GM13977 (cell line): Measurements from ENCODE around the gene NHS.

Experiments used
- DNase-seq: peaks from one replicate; pipeline ENCODE4 v3.0.0; 2012; ENCODE audit warnings: low spot score
- in situ Hi-C: fragments of 300-500 bp; cut with MboI; formaldehyde crosslinking; loops from one replicate; pipeline ENCODE4 v1.12.0; 2022; ENCODE audit warnings: low sequenced_read_pairs, low pct_unique_long_range_greater_than_20kb, mixed read lengths, inconsistent platforms; ENCODE audit not compliant: unreplicated experiment
- TF ChIP-seq, protein P1 (sequence below): IDR thresholded peaks from 2 replicates; pipeline ENCODE4 v1.5.1; 2012; ENCODE audit warnings: mild to moderate bottlenecking, control low read depth; ENCODE audit not compliant: insufficient read depth; ENCODE audit errors: extremely low read depth, missing control alignments

The NHS gene

DNA sequence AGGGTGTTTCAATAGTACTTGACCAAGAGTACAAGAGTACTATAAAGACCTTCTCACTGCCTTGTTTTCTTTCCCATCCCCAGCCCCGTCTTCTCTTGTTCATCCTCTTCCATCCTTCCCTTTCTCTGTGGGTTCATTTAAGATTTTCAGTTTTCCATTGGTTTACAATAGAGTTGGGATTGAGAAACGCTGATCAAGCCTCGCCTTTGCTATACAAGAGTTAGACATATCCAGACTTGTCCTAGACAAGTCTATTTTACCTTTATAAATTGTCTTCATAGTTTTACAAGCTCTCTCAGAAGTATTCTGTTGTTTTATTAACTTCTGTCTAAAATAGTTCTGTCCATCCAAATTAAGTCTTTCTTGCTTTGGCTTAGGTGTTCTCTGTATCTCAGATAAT lies 332.7 kb downstream of the NHS start:
- TF ChIP-seq, protein P1, sequence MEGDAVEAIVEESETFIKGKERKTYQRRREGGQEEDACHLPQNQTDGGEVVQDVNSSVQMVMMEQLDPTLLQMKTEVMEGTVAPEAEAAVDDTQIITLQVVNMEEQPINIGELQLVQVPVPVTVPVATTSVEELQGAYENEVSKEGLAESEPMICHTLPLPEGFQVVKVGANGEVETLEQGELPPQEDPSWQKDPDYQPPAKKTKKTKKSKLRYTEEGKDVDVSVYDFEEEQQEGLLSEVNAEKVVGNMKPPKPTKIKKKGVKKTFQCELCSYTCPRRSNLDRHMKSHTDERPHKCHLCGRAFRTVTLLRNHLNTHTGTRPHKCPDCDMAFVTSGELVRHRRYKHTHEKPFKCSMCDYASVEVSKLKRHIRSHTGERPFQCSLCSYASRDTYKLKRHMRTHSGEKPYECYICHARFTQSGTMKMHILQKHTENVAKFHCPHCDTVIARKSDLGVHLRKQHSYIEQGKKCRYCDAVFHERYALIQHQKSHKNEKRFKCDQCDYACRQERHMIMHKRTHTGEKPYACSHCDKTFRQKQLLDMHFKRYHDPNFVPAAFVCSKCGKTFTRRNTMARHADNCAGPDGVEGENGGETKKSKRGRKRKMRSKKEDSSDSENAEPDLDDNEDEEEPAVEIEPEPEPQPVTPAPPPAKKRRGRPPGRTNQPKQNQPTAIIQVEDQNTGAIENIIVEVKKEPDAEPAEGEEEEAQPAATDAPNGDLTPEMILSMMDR: no peak
- in situ Hi-C loops: no loop called here
- DNase-seq: no peak

GRCh38 chrX:17710871-17711301 lies 335.9 kb downstream of the NHS start:
- TF ChIP-seq, protein P1: no peak
- no peak for DNase-seq
- in situ Hi-C loops: no loop called here

DNA sequence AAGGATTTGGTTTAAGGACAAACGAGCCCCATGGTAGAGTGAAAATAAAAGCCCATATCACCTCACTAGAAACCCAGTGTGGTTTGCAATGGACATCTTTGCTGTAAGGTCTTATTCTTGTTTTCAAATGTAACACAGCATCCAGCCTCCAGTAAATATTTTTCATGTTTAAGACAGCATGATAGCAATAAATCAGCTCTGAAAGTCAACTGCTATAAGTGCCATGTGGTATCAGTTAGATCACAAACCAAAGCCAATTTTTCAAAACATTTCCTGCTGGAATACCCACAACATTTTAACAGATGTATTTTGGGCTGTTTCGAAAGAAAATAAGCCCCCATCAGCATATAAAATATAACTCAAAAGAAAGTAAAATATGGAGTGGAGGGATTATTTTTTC lies 338.3 kb downstream of the NHS start:
- TF ChIP-seq, protein P1: no peak
- no peak for DNase-seq
- in situ Hi-C loops: no loop called here

DNA sequence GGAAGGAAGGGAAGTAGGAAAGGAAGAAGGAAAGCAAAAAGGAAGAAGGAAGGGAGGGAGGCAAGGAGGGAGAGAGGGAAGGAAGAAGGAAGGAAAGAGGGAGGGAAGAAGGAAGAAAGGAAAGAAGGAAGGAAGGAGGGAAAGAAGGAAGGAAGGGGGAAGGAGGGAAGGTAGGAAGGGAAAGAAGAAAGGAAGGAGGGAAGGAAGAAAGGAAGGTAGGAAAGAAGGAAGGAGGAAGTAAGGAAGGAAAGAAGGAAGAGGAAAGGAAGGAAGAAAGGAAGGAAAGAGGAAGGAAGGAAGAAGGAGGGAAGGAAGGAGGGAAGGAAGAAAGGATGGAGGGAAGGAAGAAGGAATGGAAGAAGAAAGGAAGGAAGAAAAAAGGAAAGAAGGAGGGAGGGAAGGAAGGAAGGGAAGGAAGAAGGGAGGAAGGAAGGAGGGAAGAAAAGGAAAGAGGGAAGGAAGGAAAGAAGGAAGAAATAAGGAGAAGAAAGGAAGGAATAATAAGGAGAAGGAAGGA lies 343.7 kb downstream of the NHS start:
- in situ Hi-C loops: no loop called here
- DNase-seq: no peak
- TF ChIP-seq, protein P1: no peak

DNA sequence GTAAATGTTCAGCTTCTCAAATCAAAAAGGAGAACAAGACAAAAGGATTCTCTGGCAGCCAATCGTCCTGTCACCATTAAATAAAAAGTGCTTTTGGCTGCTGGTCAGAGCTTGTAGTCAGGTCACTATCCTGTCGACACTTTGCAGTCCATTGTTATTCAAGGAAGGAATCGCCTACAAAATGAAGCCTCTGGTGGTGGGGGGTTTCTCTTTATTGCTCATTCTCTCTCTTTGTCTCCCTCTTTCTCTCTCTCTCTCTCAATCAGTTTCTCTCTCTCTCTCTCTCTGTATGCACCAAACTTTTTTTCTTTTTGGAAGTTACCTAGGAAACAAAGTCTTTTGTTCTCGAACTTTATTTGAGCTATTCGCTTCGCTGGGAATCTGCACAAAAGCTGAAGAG lies 344.7 kb downstream of the NHS start:
- TF ChIP-seq, protein P1: no peak
- DNase-seq: no peak
- in situ Hi-C loops: no loop called here

DNA sequence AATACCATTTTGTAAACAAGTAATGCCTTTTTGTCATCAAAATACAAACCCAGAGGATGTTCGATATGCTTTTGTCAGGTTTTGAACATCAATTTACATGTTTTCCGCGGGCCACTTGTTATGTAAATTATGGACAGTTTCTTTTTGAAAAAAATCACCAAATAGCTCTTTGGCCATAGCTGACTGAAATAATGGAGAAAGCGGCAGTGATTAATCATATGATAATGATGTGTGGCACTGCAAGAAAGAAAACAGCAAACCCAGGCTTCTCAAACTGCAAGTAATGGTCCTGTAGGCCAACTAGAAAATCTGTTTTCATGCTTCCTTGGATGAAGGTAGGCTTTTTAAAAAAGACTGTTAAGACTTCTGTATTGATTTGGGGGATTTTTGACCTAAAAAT lies 346.7 kb downstream of the NHS start:
- in situ Hi-C loops: no loop called here
- no peak for DNase-seq

More for the DNA sequence above, 346.7 kb downstream of the NHS start:
- TF ChIP-seq, protein P1: no peak
